ENCODE measurements around the gene LIG4. TPM values are rescaled to one million over a fixed set of nuclear protein-coding genes. Genes with fewer than 3 reads are reported as not detected.
A peak's percentile ranks its signal among the peaks of the same experiment; 100 is the strongest.
"Not testable (repeated sequence)": the region's sequence is repeated elsewhere in the genome, so short reads cannot be mapped to it uniquely, and the experiment has no call there.

The LIG4 gene
- total RNA-seq, 4 donors from 2014 or later = 10.9 to 16.8 (median 13.2) TPM

DNA sequence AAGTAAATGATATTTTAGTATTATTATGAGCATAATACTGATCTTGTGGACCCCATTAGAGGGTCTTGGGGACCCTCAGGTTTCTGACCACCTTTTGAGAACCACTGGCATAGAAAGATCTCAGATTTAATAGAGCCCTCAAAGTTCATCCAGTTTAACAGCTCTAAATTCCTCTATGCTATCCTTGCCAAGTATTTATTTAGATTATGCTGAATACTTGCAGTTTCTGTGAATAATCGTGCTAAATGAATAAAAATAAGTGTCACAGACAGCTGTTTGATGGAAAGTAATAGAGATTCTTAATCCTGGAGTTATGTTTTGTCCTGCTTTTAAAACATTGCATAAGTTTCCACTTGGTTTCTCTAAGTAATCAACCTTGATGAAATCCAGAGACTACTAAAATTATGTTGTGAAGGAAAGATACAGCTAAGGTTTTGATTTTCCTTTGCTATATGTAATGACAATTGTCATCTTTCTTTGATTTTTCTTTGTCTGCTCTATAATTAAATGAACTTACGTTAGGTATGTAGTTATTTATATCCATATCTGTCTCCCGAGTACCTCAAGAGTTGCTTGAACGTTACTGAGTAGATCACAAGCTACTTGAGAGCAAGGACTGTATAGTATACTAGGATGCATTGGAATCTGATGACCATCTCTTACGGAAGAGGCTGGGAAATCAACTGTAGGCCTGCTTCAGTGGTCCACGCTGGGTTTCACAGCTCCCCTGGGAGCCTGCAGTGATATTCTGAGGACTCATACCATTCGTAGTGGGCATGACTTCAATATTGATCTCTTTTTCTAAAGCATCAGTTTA, 8.6 kb upstream of the LIG4 start:
- Histone ChIP-seq H3K9me3 (no peaks in the 10 kb centered on the region), H3K27ac (replicated peaks in 1 of 4) (peak overlapping the region; percentile 3 to 44 (median 27)), H3K4me3 (no peak overlapping the region), H3K4me1 (peaks cover 52 to 82% (median 70%) of the 10 kb centered on the region in 4 donors), H3K36me3 (no peaks in the 10 kb centered on the region), H3K27me3 (no peaks in the 10 kb centered on the region)
- no peak for TF ChIP-seq POLR2AphosphoS5 (IDR thresholded peaks at IDR 0.05)
- no peak for TF ChIP-seq EP300 (IDR thresholded peaks at IDR 0.05)
- intact Hi-C loops (cut with DNase I) = loop anchor here (10.0 kb wide), 1 partner anchor 671 kb away; no protein-coding TSS in a partner anchor
- WGBS = 56% methylated on average over 7 of the region's 7 CpGs
- DNase-seq (ENCODE audit: extremely low spot score) = no peak

GRCh38 chr13:108220041-108220440, 4.7 kb upstream of the LIG4 start:
- WGBS = 34% methylated on average over 1 of the region's 1 CpG

GRCh38 chr13:108218044-108218974, 3.0 kb upstream of the LIG4 start, which contains the start of gene ABHD13:
Gene ABHD13 (plus strand): TSS chr13:108218392. CDS start chr13:108229219, 10,827 bp downstream.
- peaks cover 44 to 72% (median 69%) of the 10 kb centered on the region in 4 donors for H3K4me1 ChIP-seq
- intact Hi-C loops (cut with DNase I) = no loop called here

More at GRCh38 chr13:108220041-108220440, 4.7 kb upstream of the LIG4 start:
- DNase-seq (ENCODE audit: extremely low spot score) = no peak
- Histone ChIP-seq H3K27me3 (no peaks in the 10 kb centered on the region), H3K9me3 (no peaks in the 10 kb centered on the region), H3K27ac (replicated peaks in 1 of 4) (peak overlapping the region in 2 of 4 donors; percentile 38 to 84), H3K4me1 (peaks cover 55 to 80% (median 75%) of the 10 kb centered on the region in 4 donors), H3K4me3 (peak overlapping the region in 1 of 4 donors; percentile 10), H3K36me3 (no peaks in the 10 kb centered on the region)
- no peak for TF ChIP-seq EP300 (IDR thresholded peaks at IDR 0.05)
- TF ChIP-seq POLR2A (IDR thresholded peaks at IDR 0.05; ENCODE audit: low read depth) = no peak
- TF ChIP-seq POLR2AphosphoS5 (IDR thresholded peaks at IDR 0.05) = no peak
- TF ChIP-seq CTCF (IDR thresholded peaks at IDR 0.05) = no peak
- intact Hi-C loops (cut with DNase I) = loop anchor here (10.0 kb wide), 1 partner anchor 675 kb away; no protein-coding TSS in a partner anchor

DNA sequence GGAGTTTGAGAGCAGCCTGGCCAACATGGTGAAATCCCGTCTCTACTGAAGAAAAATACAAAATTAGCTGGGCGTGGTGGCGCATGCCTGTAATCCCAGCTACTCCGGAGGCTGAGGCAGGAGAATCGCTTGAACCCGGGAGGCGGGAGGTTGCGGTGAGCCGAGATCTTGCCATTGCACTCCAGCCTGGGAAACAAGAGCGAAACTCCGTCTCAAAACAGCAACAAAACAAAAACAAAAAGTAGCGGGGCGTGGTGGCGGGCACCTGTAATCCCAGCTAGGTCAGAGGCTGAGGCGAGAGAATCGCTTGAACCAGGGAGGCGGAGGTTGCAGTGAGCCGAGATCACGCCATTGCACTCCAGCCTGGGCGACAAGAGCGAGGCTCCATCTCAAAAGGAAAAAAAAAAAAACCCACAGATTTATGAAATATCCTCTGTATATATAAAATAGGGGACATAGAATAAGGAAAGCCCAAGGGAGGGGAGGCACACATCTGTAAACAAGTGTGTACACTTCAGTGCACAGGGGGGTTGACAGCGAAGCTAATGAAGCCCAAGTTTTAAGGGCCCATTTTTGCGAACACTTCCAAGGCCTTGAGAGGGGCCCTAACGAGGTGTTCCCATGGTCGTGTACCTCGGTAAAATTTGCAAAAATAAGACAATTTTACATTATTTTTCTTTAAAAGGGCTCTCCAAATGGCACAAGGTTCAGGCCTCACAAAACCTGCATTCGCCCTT, 2.1 kb upstream of the LIG4 start:
- DNase-seq (ENCODE audit: extremely low spot score); intact Hi-C loops (cut with DNase I); H3K36me3 ChIP-seq; H3K27me3 ChIP-seq; H3K9me3 ChIP-seq: not testable (repeated sequence)
- H3K4me1 ChIP-seq = peaks cover 42 to 66% (median 64%) of the 10 kb centered on the region in 4 donors
- H3K4me3 ChIP-seq = peak overlapping the region; percentile 75 to 99 (median 90)
- WGBS = 69% methylated on average over 27 of the region's 27 CpGs
- peak overlapping the region; percentile 84 to 94 (median 90) for H3K27ac ChIP-seq (replicated peaks in 1 of 4)

More at GRCh38 chr13:108218044-108218974, 3.0 kb upstream of the LIG4 start, which contains the start of gene ABHD13:
- DNase-seq (ENCODE audit: extremely low spot score) = peak; percentile 95
- H3K36me3 ChIP-seq = no peaks in the 10 kb centered on the region
- H3K27me3 ChIP-seq = no peaks in the 10 kb centered on the region
- peak within 1 kb of the TSS; percentile 75 to 99 (median 90) for H3K4me3 ChIP-seq
- TF ChIP-seq POLR2A (IDR thresholded peaks at IDR 0.05; ENCODE audit: low read depth) (peak; percentile 34), CTCF (IDR thresholded peaks at IDR 0.05) (no peak), POLR2AphosphoS5 (IDR thresholded peaks at IDR 0.05) (peak; percentile 90 to 91)
- peak within 1 kb of the TSS; percentile 84 to 94 (median 90) for H3K27ac ChIP-seq (replicated peaks in 1 of 4)
- whole genome bisulfite sequencing = under 1% methylated on average over 41 of the region's 93 CpGs
- H3K9me3 ChIP-seq = no peaks in the 10 kb centered on the region

Data from esophagus muscularis mucosa (tissue), 4 donors.